Measurements from ENCODE around the gene LRRC75A. TPM values are rescaled to one million over a fixed set of nuclear protein-coding genes. Genes with fewer than 3 reads are reported as not detected.
A peak's percentile ranks its signal among the peaks of the same experiment; 100 is the strongest.

LRRC75A gene
- total RNA-seq, 1 donor from 2014 or later = 4.5 TPM

GRCh38 chr17:16478649-16479048 lies 13.3 kb downstream of the LRRC75A start:
- Histone ChIP-seq H3K4me3 (ENCODE audit: low read depth, low read length) (no peak overlapping the region), H3K36me3 (ENCODE audit: control insufficient read depth, insufficient read depth, low read length) (no peaks in the 10 kb centered on the region)
- TF ChIP-seq CTCF (IDR thresholded peaks at IDR 0.05; ENCODE audit: insufficient read depth, low read length, poor library complexity, severe bottlenecking) = no peak

GRCh38 chr17:16477666-16478065 lies 14.3 kb downstream of the LRRC75A start:
- no peak for DNase-seq (ENCODE audit: low read depth)
- H3K36me3 ChIP-seq (ENCODE audit: control insufficient read depth, insufficient read depth, low read length) = no peaks in the 10 kb centered on the region
- H3K27me3 ChIP-seq (ENCODE audit: control insufficient read depth, insufficient read depth, low read length) = no peaks in the 10 kb centered on the region
- TF ChIP-seq CTCF (IDR thresholded peaks at IDR 0.05; ENCODE audit: insufficient read depth, low read length, poor library complexity, severe bottlenecking) = no peak
- H3K4me3 ChIP-seq (ENCODE audit: low read depth, low read length) = no peak overlapping the region

More at GRCh38 chr17:16478649-16479048, 13.3 kb downstream of the LRRC75A start:
- no peak for DNase-seq (ENCODE audit: low read depth)
- H3K27me3 ChIP-seq (ENCODE audit: control insufficient read depth, insufficient read depth, low read length) = no peaks in the 10 kb centered on the region

- Histone ChIP-seq H3K4me3 (ENCODE audit: low read depth, low read length) (no peak overlapping the region), H3K27me3 (ENCODE audit: control insufficient read depth, insufficient read depth, low read length) (no peaks in the 10 kb centered on the region), H3K36me3 (ENCODE audit: control insufficient read depth, insufficient read depth, low read length) (no peaks in the 10 kb centered on the region)
- TF ChIP-seq CTCF (IDR thresholded peaks at IDR 0.05; ENCODE audit: insufficient read depth, low read length, poor library complexity, severe bottlenecking) = no peak
- peak; percentile 68 for DNase-seq (ENCODE audit: low read depth)
Measured at GRCh38 chr17:16477255-16477654, 14.7 kb downstream of the LRRC75A start.

- H3K27me3 ChIP-seq (ENCODE audit: control insufficient read depth, insufficient read depth, low read length) = no peaks in the 10 kb centered on the region
Measured at GRCh38 chr17:16475179-16475704, 16.8 kb downstream of the LRRC75A start.

GRCh38 chr17:16474012-16474725 lies 17.8 kb downstream of the LRRC75A start:
- no peak overlapping the region for H3K4me3 ChIP-seq (ENCODE audit: low read depth, low read length)
- TF ChIP-seq CTCF (IDR thresholded peaks at IDR 0.05; ENCODE audit: insufficient read depth, low read length, poor library complexity, severe bottlenecking) = no peak
- DNase-seq (ENCODE audit: low read depth) = no peak
- peaks cover 2% of the 10 kb centered on the region for H3K27me3 ChIP-seq (ENCODE audit: control insufficient read depth, insufficient read depth, low read length)
- no peaks in the 10 kb centered on the region for H3K36me3 ChIP-seq (ENCODE audit: control insufficient read depth, insufficient read depth, low read length)

More at GRCh38 chr17:16475179-16475704, 16.8 kb downstream of the LRRC75A start:
- DNase-seq (ENCODE audit: low read depth) = no peak
- TF ChIP-seq CTCF (IDR thresholded peaks at IDR 0.05; ENCODE audit: insufficient read depth, low read length, poor library complexity, severe bottlenecking) = no peak
- no peaks in the 10 kb centered on the region for H3K36me3 ChIP-seq (ENCODE audit: control insufficient read depth, insufficient read depth, low read length)
- H3K4me3 ChIP-seq (ENCODE audit: low read depth, low read length) = no peak overlapping the region

All from kidney epithelial cell (primary cell).